Erythroblast (primary cell): ENCODE results near the gene DLG2.
"Not testable (repeated sequence)": the region's sequence is repeated elsewhere in the genome, so short reads cannot be mapped to it uniquely, and the experiment has no call there.

Source experiments
- DNase-seq, 2 experiments: peaks; one replicate each; lab custom pipeline; 2025; lab: John Stamatoyannopoulos, UW
- GATA1 ChIP-seq: IDR thresholded peaks from 2 replicates; pipeline ENCODE4 v1.6.1; 2011; ENCODE audit warnings: low read depth, mild to moderate bottlenecking, control low read depth, low read length, moderate library complexity
- POLR2A ChIP-seq: IDR thresholded peaks from 2 replicates; pipeline ENCODE4 v1.6.1; 2011; ENCODE audit warnings: mild to moderate bottlenecking, low read length

The DLG2 gene

GRCh38 chr11:83441601-83442000 lies 2185.5 kb downstream of the DLG2 start:
- no peak for TF ChIP-seq GATA1
- no peak for TF ChIP-seq POLR2A
- DNase-seq, result no peak

DNA sequence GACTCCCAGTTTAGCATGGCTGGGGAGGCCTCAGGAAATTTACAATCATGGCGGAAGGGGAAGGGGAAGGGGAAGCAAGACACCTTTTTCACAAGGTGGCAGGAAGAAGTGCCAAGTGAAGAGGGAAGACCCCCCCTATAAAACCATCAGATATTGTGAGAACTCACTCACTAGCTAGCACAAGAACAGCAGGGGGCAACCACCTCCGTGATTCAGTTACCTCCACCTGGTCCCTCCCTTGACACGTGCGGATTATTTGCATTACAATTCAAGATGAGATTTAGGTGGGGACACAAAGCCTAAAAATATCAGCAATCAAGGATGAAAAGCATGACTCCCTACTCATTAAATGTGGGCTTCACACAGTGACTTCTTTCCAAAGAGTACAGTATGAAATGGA lies 2186.0 kb downstream of the DLG2 start:
- no peak for TF ChIP-seq GATA1
- TF ChIP-seq POLR2A, result no peak

DNA sequence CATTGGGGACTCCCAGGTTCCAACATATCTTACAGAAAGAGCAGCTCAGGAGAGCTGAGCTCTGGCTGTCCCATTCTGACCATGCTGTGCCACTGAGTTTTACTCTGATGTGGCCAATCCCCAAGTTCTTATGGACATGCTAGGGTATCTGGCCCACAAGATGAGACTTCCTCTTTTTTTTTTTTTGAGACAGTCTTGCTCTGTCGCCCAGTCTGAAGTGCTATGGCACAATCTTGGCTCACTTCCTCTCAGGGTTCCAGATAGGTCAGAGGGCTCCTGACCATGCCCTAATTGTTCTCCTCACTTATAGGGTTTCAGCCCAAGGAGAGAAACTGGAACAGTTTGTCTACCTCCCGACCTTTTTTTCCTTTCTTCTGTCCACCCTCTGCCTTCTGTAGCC lies 2188.7 kb downstream of the DLG2 start:
- no peak for DNase-seq

More for the DNA sequence above, 2186.0 kb downstream of the DLG2 start:
- DNase-seq, result no peak

GRCh38 chr11:83437939-83438338 lies 2189.2 kb downstream of the DLG2 start:
- no peak for TF ChIP-seq POLR2A
- no peak for TF ChIP-seq GATA1
- DNase-seq, result no peak

More for the DNA sequence above, 2188.7 kb downstream of the DLG2 start:
- no peak for TF ChIP-seq GATA1
- no peak for TF ChIP-seq POLR2A

- TF ChIP-seq POLR2A (no peak), GATA1 (no peak)
- DNase-seq, result no peak
Observed at GRCh38 chr11:83436855-83437254, 2190.3 kb downstream of the DLG2 start.

- DNase-seq, result not testable (repeated sequence)
Observed at GRCh38 chr11:83434812-83435211, 2192.3 kb downstream of the DLG2 start.

DNA sequence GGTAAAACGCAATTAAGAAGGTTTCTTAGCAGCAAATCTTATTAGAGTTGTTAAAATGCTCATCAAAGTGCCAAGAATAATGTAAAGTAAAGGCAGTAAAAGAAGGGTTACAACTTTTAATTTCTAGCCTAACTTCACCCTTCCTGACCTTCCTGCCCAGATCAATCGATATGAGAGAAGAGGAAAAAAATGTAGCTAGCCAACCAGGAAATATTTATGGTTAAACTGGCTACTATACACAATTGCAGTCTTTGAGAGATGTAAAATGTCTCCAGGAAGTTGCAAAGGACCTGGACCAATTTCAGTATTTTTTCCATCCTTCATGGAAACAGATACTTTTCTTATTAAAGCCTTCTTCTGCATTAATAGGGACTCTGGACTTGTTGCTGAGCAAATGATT lies 2199.2 kb downstream of the DLG2 start:
- DNase-seq, result no peak
- TF ChIP-seq POLR2A, result no peak
- TF ChIP-seq GATA1, result no peak

DNA sequence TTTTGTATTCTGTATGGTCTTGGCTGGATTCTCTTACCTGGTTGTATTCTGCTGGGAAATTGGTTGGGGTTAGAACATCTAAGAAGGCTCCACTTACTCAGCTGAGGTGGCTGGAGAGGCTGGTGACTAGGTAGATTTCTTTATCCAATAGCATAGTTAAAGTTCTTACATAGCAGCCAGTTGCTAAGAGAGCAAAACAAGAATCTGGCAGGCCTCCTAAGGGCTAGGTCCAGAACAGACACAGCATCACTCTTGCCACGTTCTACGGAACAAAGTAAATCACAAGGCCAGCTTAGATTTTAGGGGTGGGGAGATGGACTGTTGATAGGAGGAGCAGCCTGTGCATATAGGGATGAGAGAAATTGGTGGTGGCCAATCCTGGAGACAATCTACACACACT lies 2199.6 kb downstream of the DLG2 start:
- no peak for TF ChIP-seq POLR2A
- no peak for TF ChIP-seq GATA1
- no peak for DNase-seq

DNA sequence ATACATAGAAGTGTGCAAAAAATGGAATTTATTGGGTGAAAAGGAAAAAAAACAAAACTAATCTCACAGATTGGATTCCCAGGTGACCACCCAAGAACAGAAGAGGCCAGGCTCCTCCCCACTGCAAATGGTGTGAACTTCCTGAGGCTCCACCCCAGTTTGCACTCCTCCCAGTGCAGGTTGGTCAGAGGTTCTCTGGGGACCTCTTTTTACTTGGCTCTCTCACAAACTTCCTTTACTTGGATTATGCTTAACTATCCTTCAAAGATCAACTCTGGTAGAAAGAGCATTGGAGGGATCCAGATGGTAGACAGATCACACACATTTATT lies 2202.0 kb downstream of the DLG2 start:
- no peak for DNase-seq

GRCh38 chr11:83424376-83425136 lies 2202.6 kb downstream of the DLG2 start:
- TF ChIP-seq POLR2A (no peak), GATA1 (no peak)

More for the DNA sequence above, 2202.0 kb downstream of the DLG2 start:
- TF ChIP-seq POLR2A (no peak), GATA1 (no peak)

GRCh38 chr11:83422641-83423040 lies 2204.5 kb downstream of the DLG2 start:
- not testable (repeated sequence) for DNase-seq

More at GRCh38 chr11:83424376-83425136, 2202.6 kb downstream of the DLG2 start:
- DNase-seq, result no peak

GRCh38 chr11:83410605-83411565 lies 2216.3 kb downstream of the DLG2 start:
- DNase-seq, result no peak
- TF ChIP-seq POLR2A (no peak), GATA1 (no peak)

- no peak for TF ChIP-seq POLR2A
- TF ChIP-seq GATA1, result no peak
Observed at GRCh38 chr11:83409891-83410290, 2217.3 kb downstream of the DLG2 start.

GRCh38 chr11:83409476-83409875 lies 2217.7 kb downstream of the DLG2 start:
- TF ChIP-seq GATA1 (no peak), POLR2A (no peak)
- no peak for DNase-seq

More at GRCh38 chr11:83409891-83410290, 2217.3 kb downstream of the DLG2 start:
- DNase-seq, result no peak
